H1 (cell line): ENCODE results near the gene NFIC. TPM values are rescaled to one million over a fixed set of nuclear protein-coding genes. Genes with fewer than 3 reads are reported as not detected.
"Not testable (repeated sequence)": the region's sequence is repeated elsewhere in the genome, so short reads cannot be mapped to it uniquely, and the experiment has no call there.

Source experiments
- CTCF ChIA-PET: fragments of 300-600 bp; sonication (Branson Sonifier 250); formaldehyde crosslinking; loops from one replicate; lab custom pipeline; 2021; ENCODE audit not compliant: partially characterized antibody; lab: Charles Lee
- POLR2A ChIA-PET: fragments of 300-600 bp; sonication (Branson Sonifier 250); formaldehyde crosslinking; loops from one replicate; lab custom pipeline; 2021; ENCODE audit warnings: inconsistent platforms; ENCODE audit not compliant: partially characterized antibody; lab: Charles Lee
- DNase-seq, 2 experiments: peaks; one replicate each; pipeline versions ENCODE4 v3.0.0 to v3.0.0-alpha.2; 2010 to 2022; ENCODE audit warnings: low spot score in 2 of 2, low read depth in 1 of 2, mixed read lengths in 1 of 2
- FAIRE-seq: peaks from 2 replicates; lab custom pipeline; 2011; peaks lifted over from hg19 to GRCh38; lab: Jason Lieb, UNC
- H2AFZ ChIP-seq: 2 replicates; pipeline ENCODE4 v1.8.1; 2012; ENCODE audit warnings: low read length, inconsistent platforms
- H2AK5ac ChIP-seq: 2 replicates; pipeline ENCODE4 v1.6.1; 2013; ENCODE audit warnings: low read depth, low read length
- H2BK120ac ChIP-seq: replicated peaks from 2 replicates; pipeline ENCODE3; 2013; ENCODE audit warnings: low read depth, low read length, inconsistent platforms
- H2BK12ac ChIP-seq: 2 replicates; pipeline ENCODE4 v1.6.1; 2013; ENCODE audit warnings: low read depth, low read length
- H2BK15ac ChIP-seq: 2 replicates; pipeline ENCODE4 v1.6.1; 2013; ENCODE audit warnings: low read length
- H2BK20ac ChIP-seq: 2 replicates; pipeline ENCODE4 v1.6.1; 2013; ENCODE audit warnings: low read length
- H2BK5ac ChIP-seq: 2 replicates; pipeline ENCODE4 v1.6.1; 2013; ENCODE audit warnings: low read depth, low read length
- H3K14ac ChIP-seq: 2 replicates; pipeline ENCODE4 v1.6.1; 2013; ENCODE audit warnings: inconsistent platforms; ENCODE audit not compliant: insufficient read length
- H3K18ac ChIP-seq: 2 replicates; pipeline ENCODE4 v1.6.1; 2013; ENCODE audit warnings: low read length; ENCODE audit errors: extremely low read depth
- H3K23ac ChIP-seq: 2 replicates; pipeline ENCODE4 v1.6.1; 2013; ENCODE audit warnings: inconsistent platforms; ENCODE audit not compliant: insufficient read length
- H3K23me2 ChIP-seq: 2 replicates; pipeline ENCODE4 v1.6.1; 2013; ENCODE audit warnings: low read depth, low read length
- H3K27ac ChIP-seq: 2 replicates; pipeline ENCODE4 v1.6.1; 2011; ENCODE audit warnings: low read depth, low read length, inconsistent platforms
- H3K27me3 ChIP-seq, 4 experiments: replicated peaks in 1 of 4; 1 replicate in 1 of 4; 2 replicates in 3 of 4; pipeline versions ENCODE4 v1.6.1 to v1.8.1; 2011 to 2013; ENCODE audit warnings: low read length in 3 of 4, mild to moderate bottlenecking in 3 of 4, inconsistent platforms in 2 of 4, mixed read lengths in 2 of 4, moderate library complexity in 1 of 4; ENCODE audit not compliant: control insufficient read depth in 3 of 4, insufficient read depth in 3 of 4; ENCODE audit errors: extremely low read depth in 1 of 4
- H3K36me3 ChIP-seq, 4 experiments: 2 replicates each; pipeline versions ENCODE4 v1.6.1 to v1.8.1; 2011 to 2013; ENCODE audit warnings: mild to moderate bottlenecking in 4 of 4, low read length in 3 of 4, moderate library complexity in 2 of 4, control low read depth in 1 of 4, inconsistent platforms in 1 of 4; ENCODE audit not compliant: insufficient read depth in 4 of 4, control insufficient read depth in 2 of 4
- H3K4ac ChIP-seq: replicated peaks from 2 replicates; pipeline ENCODE3; 2013; ENCODE audit warnings: low read length, low read depth, mixed read lengths, inconsistent platforms; ENCODE audit not compliant: insufficient read length
- H3K4me1 ChIP-seq, 4 experiments: replicated peaks in 1 of 4; 1 replicate in 1 of 4; 2 replicates in 3 of 4; pipeline versions ENCODE4 v1.6.1 to v1.8.1; 2011 to 2013; ENCODE audit warnings: low read length in 3 of 4, inconsistent platforms in 2 of 4, mixed read lengths in 1 of 4; ENCODE audit not compliant: insufficient read depth in 4 of 4, control insufficient read depth in 3 of 4
- H3K4me2 ChIP-seq, 2 experiments: 2 replicates each; pipeline versions ENCODE4 v1.6.1 to v1.8.1; 2011 to 2013; ENCODE audit warnings: low read depth in 2 of 2, low read length in 2 of 2, control low read depth in 1 of 2, inconsistent platforms in 1 of 2, mild to moderate bottlenecking in 1 of 2; ENCODE audit not compliant: insufficient read depth in 1 of 2
- H3K4me3 ChIP-seq, 4 experiments: fragments of 200-600, 300-600 bp in 1 of 4; sonication (generic), shearing (Covaris generic), sonication (Bioruptor Twin) in 1 of 4; 2 replicates each; pipeline versions ENCODE4 v1.5.1 to v1.8.1; 2011 to 2016; ENCODE audit warnings: low read length in 4 of 4, low read depth in 3 of 4, control low read depth in 2 of 4, inconsistent platforms in 2 of 4, mild to moderate bottlenecking in 2 of 4, mixed read lengths in 1 of 4, moderate library complexity in 1 of 4; ENCODE audit not compliant: insufficient read depth in 2 of 4; ENCODE audit errors: extremely low read depth in 1 of 4
- H3K56ac ChIP-seq: replicated peaks from 2 replicates; pipeline ENCODE3; 2013; ENCODE audit warnings: low read depth, mild to moderate bottlenecking, mixed read lengths, low read length, inconsistent platforms; ENCODE audit not compliant: insufficient read length
- H3K79me1 ChIP-seq: 2 replicates; pipeline ENCODE4 v1.6.1; 2013; ENCODE audit warnings: low read depth, low read length, control low read depth
- H3K79me2 ChIP-seq, 2 experiments: 2 replicates each; pipeline versions ENCODE4 v1.6.1 to v1.8.1; 2012 to 2013; ENCODE audit warnings: low read length in 2 of 2, mild to moderate bottlenecking in 2 of 2, inconsistent platforms in 1 of 2; ENCODE audit not compliant: insufficient read depth in 2 of 2, control insufficient read depth in 1 of 2
- H3K9ac ChIP-seq, 4 experiments: replicated peaks in 1 of 4; 1 replicate in 1 of 4; 2 replicates in 3 of 4; pipeline versions ENCODE4 v1.6.1 to v1.8.1; 2011 to 2013; ENCODE audit warnings: low read depth in 3 of 4, low read length in 3 of 4, control low read depth in 2 of 4, mild to moderate bottlenecking in 2 of 4, moderate library complexity in 2 of 4, inconsistent platforms in 1 of 4; ENCODE audit errors: extremely low read depth in 1 of 4
- H3K9me3 ChIP-seq, 2 experiments: 2 replicates each; pipeline versions ENCODE4 v1.6.1 to v1.8.1; 2012 to 2013; ENCODE audit warnings: mild to moderate bottlenecking in 2 of 2, moderate library complexity in 2 of 2, control low read depth in 1 of 2, inconsistent platforms in 1 of 2, low read depth in 1 of 2, low read length in 1 of 2, mixed read lengths in 1 of 2; ENCODE audit not compliant: insufficient read depth in 2 of 2
- H4K20me1 ChIP-seq, 2 experiments: replicated peaks in 1 of 2; 2 replicates each; pipeline versions ENCODE3 to v1.8.1; 2011 to 2013; ENCODE audit warnings: inconsistent platforms in 2 of 2, low read length in 2 of 2, mild to moderate bottlenecking in 1 of 2; ENCODE audit not compliant: insufficient read depth in 2 of 2, control insufficient read depth in 1 of 2
- H4K5ac ChIP-seq: 2 replicates; pipeline ENCODE4 v1.6.1; 2013; ENCODE audit warnings: low read length, low read depth, mixed read lengths, inconsistent platforms; ENCODE audit not compliant: insufficient read length
- H4K8ac ChIP-seq: 2 replicates; pipeline ENCODE4 v1.8.0; 2013; ENCODE audit warnings: mild to moderate bottlenecking, moderate library complexity, low read length, inconsistent platforms; ENCODE audit not compliant: insufficient read depth; ENCODE audit errors: extremely low read depth
- H4K91ac ChIP-seq: replicated peaks from 2 replicates; pipeline ENCODE3; 2013; ENCODE audit warnings: low read length, mixed read lengths, inconsistent platforms; ENCODE audit not compliant: insufficient read length
- WGBS, 2 experiments: shearing (Covaris generic) in 1 of 2; methylation state at CpG; one replicate each; pipeline versions ENCODE4 v1.1.6 to v1.1.7; 2013 to 2015; ENCODE audit warnings: low lambda C conversion rate in 2 of 2, mixed read lengths in 2 of 2, inconsistent platforms in 1 of 2, low coverage in 1 of 2, missing lambda C conversion rate in 1 of 2; ENCODE audit not compliant: insufficient replicate concordance in 2 of 2, insufficient coverage in 1 of 2, insufficient read length in 1 of 2; ENCODE audit errors: extremely low coverage in 1 of 2, missing lambda C conversion rate in 1 of 2; 5-methylcytosine and 5-hydroxymethylcytosine counted together
- polyA plus RNA-seq, 7 experiments: library from polyadenylated mRNA; depleted of rRNA in 3 of 7; stranded (reverse) in 5 of 7; unstranded in 2 of 7; fragments of >200 nt in 5 of 7; fragments of 200-250 nt in 2 of 7; gene quantifications; 1 replicate in 5 of 7; 2 replicates in 1 of 7; 4 replicates in 1 of 7; pipeline versions ENCODE4 v1.2.1 to v1.2.3, GENCODE V29; 2011 to 2013; ENCODE audit warnings: missing spikeins in 2 of 7, mixed read lengths in 2 of 7
- total RNA-seq: library from RNA; stranded (reverse); fragmentation: NEBNext Ultra II Directional; extraction: Animal tissue kit (Norgen Biotek cat#: 25700); gene quantifications from 2 replicates; pipeline ENCODE4 v1.2.1, GENCODE V29; 2021

Gene NFIC
- total and polyA plus RNA-seq, 2 of the 8 experiments (the other 6 are each of a cell fraction or from before 2014, with no cell fraction given), result 0.56 to 3.2 TPM

DNA sequence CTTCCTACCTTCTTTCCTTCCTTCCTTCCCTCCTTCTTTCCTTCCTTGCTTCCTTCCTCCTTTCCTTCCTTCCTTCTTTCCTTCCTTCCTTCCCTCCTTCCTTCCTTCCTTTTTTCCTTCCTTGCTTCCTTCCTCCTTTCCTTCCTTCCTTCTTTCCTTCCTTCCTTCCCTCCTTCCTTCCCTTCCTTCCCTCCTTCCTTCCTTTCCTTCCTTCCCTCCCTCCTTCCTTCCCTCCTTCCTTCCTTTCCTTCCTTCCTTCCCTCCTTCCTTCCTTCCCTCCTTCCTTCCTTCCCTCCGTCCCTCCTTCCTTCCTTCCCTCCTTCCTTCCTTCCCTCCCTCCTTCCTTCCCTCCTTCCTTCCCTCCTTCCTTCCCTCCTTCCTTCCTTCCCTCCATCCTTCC lies 34.2 kb upstream of the NFIC start:
- H3K79me2 ChIP-seq, H3K27ac ChIP-seq, H3K36me3 ChIP-seq, H3K79me1 ChIP-seq, H3K23me2 ChIP-seq, H2BK120ac ChIP-seq, H3K9ac ChIP-seq, H3K4ac ChIP-seq, H2AFZ ChIP-seq, H3K18ac ChIP-seq, H3K4me2 ChIP-seq, FAIRE-seq, H3K9me3 ChIP-seq, H2BK5ac ChIP-seq, POLR2A ChIA-PET, CTCF ChIA-PET, H2BK20ac ChIP-seq, H3K4me1 ChIP-seq, H3K14ac ChIP-seq, H3K56ac ChIP-seq, H2BK12ac ChIP-seq, H2AK5ac ChIP-seq, H4K20me1 ChIP-seq, H4K91ac ChIP-seq, H4K8ac ChIP-seq, DNase-seq, H3K27me3 ChIP-seq, H3K23ac ChIP-seq, H3K4me3 ChIP-seq, H4K5ac ChIP-seq, H2BK15ac ChIP-seq: not testable (repeated sequence)
- no CpG with 5 or more reads among the region's 1 CpG for WGBS, 2 experiments
